SW 1271 (cell line): Measurements from ENCODE around the gene ARID1B.

ENCODE experiments used
- DNase-seq, 2 experiments: peaks; one replicate each; lab custom pipeline; 2025; lab: John Stamatoyannopoulos, UW

Gene ARID1B

DNA sequence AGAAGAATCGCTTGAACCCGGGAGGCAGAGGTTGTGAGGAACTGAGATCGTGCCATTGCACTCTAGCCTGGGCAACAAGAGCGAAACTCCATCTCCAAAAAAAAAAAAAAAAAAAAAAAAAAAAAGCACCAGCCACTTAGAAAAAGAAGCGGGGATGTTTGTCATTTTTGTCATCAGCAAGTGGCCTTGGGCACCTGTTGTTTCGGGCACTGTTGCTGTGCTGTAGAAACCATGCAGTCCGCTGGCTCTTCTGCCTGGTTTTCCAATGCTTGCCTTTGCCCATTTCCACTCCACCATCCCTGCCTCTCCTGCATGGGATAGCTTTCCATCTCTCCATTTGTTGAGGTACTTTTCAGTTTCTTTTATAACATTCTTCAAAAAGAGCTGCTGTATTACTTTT lies 129.3 kb downstream of the ARID1B start:
- no peak for DNase-seq

DNA sequence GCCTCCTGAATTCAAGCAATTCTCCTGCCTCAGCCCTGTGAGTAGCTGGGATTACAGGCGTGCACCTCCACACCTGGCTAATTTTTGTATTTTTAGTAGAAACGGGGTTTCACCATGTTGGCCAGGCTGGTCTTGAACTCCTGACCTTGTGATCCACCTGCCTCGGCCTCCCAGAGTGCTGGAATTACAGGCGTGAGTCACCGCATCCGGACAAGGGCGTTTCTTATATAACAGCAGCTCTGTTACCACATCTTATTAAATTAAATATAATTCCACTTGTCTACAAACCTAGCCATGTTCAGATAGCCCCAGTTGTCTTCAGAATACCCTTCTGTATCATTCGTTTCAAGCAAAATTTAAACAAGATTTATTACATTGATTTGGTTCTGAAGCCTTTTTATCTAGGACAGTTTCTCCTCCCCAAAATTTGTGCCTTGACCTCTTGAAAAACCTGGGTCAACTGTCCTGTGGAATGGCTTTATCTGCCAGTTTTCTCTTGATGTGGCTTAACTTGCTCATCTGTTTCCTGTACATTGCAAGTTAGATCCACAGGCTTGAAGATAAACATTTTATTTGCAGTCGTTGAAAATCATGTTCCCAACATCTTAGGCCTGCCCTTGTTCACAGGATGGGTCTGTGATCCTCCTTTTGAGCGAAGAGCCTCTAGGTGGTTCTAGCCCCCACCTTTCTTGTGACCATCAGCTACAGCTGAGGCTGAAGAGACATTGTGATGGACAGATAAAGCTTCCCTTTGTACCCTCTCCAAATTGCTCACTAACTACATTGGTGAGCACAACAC lies 132.2 kb downstream of the ARID1B start:
- DNase-seq: no peak

DNA sequence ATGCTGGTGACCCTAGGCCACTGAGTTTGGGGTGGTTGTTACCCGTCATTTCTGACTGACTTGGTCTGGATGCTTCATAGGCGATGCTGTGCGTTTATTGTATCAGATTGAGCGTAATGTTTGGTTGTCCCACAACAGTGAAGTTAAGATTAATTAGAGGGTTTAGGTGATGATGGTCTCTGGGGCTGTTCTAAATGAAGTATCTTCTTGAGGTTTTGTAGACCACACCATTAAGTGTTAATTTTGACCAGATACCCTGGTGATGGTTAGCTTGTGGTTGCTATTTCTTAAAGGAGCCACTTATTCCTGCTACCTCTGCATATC lies 132.8 kb downstream of the ARID1B start:
- DNase-seq: no peak

DNA sequence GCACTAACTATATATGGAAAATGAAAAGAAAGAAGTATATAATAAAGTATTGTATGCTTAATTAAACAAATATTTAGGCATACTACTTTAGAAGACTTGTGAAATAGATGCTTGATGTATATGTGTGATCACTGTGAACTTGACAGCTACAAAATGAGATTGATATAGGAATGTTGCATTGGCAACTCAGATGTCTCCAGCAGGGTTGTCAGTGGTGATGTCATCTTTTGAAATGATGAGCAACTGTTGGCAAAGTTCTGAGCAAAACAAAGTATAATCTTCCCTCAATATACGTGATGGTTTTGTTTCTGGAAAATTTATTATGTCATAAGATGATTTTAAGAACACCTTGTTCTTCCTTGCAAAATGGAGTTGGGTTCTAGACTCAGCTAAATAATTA lies 133.8 kb downstream of the ARID1B start:
- no peak for DNase-seq

DNA sequence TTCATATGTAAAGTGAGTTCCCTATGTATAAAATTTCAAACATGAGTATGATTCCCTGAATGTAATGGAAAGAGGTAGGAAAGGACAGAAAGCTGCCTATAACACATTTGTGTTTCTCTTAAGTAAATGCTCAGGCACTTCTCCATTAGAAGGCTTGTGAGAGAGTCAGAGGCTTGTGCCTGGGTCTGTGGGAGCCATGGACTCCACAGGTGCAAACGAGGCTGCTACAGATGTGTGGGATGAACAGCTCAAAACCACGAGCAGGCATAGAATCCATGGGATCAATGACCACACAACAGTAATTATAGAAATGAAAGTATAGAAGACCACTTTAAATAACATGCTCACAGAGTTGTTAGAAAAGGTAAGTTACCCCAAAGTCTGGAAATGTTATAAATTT lies 134.4 kb downstream of the ARID1B start:
- DNase-seq: no peak

DNA sequence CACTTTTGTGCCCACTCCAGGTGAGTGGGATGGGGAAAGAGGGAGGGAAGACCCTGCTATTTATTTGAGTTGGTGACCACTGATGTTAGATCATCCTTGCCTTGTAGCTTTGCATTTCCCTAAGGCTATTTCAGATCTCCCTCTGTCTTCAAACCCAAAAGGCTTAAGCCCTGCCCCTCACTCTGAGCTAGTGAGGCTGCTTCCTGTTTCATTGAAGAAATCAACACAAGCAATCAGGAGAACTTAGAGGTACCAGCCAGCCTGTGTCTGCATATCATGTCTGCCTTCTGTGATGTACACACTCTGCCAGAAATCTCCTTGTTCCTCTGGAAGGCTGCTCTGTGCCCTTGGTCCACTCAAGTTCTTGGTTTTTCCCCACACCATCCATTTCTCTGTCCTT lies 135.3 kb downstream of the ARID1B start:
- no peak for DNase-seq

DNA sequence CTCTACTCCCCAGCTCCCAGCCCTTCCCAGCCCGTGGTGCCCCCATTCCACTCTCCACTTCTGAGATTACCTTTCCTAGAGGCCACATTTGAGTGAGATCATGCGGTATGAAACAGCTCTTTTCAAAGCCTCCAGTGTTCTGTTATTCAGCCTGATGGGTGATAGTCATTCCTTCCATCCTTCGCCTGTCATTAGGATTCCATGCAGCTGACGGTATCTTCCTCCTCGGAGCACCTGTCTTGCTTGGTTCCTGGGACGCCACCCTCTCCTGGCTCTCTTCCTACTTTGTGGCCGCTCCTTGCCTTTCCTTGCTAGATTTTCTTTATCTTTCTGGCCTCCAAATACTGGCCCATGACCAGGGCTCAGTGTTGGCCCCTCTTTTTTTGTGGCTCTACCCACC lies 137.0 kb downstream of the ARID1B start:
- no peak for DNase-seq

DNA sequence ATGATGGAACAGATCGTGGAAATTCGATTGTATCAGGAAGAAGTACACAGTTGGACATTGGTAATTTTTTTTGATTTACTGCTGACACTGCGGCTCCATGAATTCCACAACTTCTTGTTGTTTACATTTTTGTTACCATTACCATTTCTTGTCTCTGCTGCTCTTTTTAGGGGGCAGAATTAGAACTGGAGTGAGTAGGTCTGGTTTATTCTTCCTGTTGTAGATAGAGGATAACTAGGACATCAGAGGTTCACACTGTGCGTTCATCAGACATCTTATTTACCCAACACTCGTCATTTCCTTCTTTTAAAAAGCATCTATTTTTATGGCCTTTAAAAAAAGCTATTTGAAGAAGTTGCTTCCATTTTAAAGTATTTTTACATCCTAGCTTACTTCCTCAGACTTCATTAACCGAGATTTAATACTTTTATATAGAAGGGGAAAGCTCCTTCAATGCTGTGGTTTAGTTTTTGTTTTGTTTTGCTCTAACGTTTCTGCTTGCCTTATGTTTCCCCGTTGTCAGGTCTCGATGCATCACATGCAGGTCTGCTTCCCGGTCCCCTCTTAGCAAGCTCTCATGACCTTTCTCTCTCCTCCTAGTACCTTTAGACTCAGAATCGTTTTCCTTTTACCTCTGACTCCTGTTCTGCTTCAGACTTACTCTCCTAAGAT lies 139.1 kb downstream of the ARID1B start:
- no peak for DNase-seq

DNA sequence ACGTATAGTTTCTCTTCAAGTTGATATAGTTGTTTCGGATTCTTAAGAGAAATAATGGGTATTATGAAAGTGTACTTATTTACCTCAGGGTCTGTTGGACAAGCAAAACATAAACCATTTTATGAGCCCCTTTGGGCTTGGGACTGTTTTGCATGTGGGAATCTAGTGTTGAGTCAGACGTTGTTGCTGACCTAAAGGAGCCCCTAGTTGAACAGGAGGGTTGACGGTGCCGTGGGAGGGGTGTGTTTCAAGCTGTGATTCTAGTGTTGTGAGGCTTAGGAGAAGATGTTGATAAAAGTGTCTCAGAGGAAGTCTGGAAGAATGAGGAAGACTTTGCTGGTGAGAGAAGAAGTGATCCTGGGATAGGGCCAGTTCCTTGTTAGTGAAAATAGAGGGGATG lies 140.0 kb downstream of the ARID1B start:
- DNase-seq: no peak

DNA sequence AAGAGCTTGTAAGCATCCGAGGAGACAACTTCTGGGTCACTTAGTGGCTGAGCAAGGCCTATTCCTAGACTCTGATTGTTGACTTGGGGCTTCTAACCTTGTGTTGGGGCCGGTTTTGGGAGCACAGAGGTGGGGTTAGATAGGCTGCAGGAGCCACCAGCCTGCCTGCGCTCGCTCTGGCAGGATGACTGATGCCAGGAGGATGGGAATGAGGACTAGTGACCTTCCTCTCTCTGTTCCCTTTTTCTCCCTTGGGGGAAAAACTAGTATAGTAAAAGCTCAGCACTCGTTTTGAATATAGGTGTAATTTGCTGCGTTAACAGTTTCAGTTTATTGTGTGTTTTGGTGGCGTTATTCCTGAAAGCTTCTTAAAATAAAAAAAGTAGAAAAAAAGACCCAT lies 141.5 kb downstream of the ARID1B start:
- DNase-seq: no peak

DNA sequence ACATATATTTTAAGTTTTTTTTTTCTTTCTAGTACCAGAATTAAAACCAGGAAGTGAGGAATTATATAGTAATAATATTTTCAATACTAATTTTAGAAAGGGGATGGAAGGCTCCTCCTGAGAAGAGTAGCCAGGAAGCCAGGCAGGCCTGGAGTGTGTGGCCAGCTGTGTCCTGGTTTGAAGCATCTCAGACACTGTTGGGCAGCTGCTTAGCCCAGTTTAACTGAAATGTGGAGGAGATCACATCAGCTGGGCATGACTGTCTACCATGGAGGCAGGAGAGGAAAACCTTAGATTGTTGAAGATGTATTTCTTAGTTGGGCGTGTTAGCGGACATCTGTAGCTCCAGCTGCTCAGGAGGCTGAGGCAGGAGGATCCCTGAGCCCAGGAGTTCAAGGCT lies 142.2 kb downstream of the ARID1B start:
- DNase-seq: no peak

DNA sequence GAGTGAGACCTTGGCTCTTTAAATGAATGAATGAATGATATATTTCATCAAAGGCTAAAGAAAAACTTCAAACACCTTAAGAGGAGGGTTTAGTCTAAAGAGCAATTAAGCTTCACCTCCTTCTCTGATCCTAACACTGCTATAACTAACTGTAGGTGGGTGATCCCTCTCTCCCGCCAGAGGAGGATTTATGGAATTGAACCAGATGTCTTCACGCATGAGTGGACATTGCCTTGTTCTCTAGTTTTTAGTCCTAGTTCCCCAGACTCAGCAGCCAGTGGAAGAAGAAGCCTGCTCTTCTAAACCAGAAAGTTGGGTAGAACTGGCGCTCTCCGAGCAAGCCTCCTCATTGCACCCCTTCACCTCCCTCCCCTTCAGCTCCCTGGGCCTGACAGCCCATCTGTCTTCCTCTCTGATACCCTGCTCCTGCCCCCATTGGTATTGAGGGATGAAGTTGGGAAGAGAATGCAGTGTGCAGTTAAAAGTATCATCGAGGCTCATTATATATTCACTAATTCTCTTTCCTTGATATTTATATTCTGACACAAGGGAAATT lies 142.7 kb downstream of the ARID1B start:
- no peak for DNase-seq

DNA sequence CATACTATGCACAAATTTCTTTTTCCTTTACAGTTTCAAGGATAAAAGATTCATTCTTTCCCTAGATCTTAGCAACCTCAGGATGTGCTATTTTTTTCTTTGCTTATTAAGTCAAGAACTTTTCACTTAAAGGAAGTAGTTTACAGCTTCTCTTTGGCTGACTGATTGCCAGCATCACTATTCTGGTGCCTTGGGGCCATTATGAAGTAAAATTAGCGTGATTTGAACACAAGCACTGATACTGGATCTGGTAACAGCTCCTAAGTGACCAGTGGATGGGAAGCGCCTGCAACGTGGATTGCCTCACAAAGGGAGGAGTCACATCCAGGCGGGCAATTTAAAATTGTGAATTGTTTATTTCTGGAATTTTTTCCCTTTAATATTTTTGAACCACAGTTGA lies 147.1 kb downstream of the ARID1B start:
- no peak for DNase-seq

DNA sequence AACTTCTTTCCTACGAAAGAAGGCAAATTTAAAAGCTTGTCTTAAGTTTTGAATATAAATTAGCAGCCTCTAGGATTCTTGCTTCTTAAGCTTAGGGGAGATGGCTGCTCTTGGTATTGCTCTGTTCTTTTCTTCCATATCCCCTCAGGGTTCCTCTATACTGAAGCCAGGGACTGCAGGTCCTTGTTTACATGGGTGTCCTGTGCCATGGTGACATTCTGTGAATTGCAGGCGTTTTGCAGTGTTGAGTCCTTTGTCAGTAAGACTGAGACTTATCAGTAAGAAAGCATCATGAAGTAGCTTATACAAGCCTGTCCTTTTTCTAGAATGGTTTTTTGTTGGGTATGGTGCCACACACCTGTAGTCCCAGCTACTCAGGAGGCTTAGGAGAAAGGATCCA lies 147.8 kb downstream of the ARID1B start:
- no peak for DNase-seq

DNA sequence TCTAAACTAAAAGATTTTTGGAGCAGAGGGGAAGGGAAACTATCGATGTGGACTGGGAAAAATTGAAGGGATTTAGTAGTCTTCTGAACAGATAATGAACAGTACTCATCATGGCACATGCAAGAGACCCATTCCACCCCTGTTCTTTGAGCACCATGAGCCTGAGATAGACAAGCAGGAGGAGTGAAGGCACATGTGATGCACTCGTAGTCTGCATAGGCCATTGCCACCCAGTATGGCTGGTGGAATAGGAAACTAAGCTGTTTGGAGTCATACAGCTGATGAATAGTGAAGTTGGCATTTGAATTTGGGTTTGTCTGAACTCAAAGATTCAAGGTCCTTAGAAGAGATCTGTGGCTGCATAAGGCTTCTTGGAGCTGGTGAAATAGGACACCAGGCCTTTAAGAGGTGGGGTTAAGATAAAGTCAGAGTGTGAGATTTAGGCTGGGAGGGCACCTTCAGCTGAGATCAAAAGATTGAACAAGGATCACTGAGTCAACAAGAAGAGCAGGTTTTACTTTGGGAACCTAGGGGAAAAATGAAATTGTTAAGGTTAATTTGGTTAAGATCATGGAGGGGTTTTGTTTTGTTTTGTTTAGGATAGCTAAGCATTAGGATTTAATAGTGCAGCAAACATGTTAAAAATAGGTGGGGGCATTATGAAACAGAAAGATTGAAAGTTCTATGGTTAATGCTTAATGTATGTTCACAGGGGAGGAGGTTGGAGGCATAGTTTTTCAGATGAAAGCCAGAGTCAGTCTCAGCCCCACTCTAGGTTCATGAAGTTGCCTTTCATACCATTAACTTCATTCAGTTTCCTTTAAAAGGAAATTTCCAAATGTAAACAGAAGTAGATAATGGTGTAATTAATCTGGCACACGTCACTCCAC lies 148.8 kb downstream of the ARID1B start:
- no peak for DNase-seq

DNA sequence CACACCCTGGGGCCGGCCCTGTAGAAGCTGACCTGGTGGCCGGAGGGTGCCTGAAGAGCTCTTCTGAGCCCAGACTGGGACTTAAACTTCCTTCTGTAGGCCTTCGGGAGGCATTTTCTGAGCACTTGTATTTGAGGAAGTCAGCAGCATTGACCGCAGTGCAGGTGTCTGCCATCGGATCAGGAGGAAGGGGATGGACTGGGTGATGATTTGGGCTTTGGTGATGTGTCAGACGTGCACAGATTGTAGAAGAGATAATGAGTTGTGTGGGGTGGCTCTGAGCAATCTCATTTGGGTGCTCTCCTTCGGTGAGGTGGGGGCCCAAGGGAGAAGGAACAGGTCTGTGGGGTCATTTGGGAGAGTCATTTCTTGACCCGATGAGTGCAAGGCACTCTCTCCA lies 150.9 kb downstream of the ARID1B start:
- no peak for DNase-seq

DNA sequence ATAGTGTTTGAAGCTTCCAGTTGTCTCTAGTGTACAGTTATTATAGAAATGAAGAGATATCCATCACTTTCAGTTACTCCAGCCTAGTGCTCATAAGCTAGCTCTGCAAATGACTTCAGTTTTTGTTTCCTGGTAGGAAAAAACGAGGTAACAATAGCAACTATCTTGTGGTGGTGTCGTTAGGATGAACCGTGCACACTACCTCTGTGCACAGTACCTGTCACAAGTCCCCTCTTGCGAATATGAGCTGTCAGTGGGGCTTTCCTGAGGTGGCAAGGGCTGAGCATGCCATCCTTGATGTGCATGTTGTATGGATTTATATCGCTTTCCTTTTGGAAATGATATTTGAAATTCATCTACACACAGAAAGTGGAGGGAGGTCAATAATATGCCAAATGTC lies 151.8 kb downstream of the ARID1B start:
- no peak for DNase-seq

DNA sequence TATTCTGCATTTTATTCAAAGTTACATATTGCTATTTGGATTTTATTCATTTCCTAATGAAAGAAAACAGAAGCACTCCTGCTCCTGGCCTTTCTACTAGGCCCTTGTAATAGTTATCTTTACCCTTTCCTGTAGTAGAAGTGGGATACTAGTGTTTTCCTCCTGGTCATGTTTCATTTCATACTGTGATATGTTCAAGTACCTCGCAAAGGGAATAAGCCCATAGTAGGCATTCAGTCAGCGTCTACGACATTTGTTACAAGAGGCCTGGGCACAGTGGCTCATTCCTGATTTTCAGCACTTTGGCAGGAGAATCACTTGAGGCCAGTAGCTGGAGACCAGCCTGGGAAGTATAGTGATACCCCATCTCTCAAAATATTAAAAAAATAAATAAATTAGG lies 154.1 kb downstream of the ARID1B start:
- no peak for DNase-seq

DNA sequence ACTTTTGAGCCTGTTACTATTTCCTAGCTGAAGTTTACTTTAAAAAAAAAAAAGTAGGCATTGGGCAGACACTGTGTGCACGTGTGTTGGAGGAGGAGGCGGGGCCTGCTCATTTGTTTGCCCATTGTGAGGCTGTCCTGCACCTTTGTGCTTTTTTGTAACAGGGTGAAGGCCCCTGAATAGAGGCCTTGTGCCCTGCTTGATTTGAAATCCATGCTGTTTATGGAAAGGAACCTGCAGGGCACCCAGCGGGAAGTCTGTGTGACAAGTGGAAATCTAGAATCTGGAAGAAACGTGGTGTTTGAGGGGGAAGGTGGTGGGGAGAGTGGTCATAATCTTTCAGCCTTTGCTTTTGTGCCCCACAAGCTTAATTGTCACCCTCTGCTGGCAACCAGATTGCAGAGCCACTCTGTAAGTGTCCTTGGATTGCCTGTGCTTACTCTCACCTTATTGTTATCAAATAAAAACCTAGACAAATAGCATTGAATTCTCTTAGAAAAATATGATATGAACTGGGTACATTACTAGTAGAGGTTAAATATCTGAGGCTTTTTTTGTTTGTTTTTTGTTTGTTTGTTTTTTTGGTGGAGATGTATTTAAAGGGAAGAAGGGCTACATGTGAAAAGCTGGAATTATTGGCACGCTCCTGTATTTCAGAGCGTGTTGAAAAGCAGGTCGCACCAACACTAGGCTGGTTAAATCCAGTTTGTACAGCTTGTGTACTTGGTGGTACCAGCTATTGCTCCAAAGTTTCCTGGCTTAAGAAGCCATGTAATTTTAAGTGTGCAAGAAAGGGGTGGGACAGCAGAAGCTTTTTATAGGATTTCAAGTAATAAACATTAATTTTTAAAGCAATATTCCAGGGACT lies 156.3 kb downstream of the ARID1B start:
- DNase-seq: no peak

DNA sequence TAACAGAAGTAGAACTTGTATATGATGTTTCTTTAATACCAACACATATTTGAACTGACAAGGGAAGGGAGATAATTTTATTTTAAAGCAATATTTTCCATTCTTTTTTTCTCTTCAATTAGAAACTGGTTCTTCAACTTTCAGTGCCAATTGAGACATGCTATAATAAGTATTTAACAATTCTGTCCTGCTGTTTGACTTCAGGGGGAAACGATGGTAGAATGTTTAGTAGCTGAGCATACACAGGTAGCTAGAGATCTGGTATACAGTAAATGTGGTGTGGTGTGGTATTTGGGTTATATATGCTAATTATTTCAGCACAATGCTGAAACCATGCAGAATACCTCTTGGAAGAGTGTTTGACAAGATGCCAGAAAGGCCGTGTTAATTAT lies 156.9 kb downstream of the ARID1B start:
- DNase-seq: no peak

DNA sequence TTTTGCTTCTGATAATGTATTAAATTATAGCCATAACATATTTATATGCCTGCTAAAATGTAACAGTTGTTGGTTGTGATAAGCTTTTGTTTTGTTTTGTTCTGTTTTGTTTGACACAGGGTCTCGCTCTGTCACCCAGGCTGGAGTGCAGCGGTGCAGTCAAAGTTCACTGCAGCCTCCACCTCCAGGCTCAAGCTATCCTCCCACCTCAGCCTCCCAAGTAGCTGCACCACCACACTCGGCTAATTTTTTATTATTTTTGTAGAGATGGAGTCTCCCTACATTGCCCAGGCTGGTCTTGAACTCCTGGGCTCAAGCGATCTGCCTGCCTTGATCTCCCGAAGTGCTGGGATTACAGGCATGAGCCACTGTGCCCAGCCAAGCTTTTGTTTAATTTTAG lies 157.8 kb downstream of the ARID1B start:
- DNase-seq: no peak

DNA sequence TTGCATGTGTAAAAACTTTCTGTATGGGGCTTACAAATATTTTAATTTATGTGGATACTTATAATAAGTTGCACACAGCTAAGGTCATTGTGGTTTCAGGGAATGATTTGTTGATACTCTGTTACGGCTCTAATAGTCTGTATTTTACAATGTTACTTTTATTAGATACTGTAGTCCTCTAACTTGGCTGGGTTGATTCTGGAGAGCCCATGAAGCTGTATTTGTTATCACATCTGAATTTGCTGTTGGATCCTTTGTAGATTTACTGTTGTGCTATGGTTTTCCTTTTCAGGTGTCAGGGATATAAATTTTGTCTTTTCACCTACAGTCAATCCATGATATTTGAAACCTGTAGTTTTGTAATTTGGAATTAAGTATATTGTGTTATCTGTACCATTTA lies 161.0 kb downstream of the ARID1B start:
- no peak for DNase-seq
